HFFc6 (cell line): ENCODE measurements around the gene CACFD1. TPM values are rescaled to one million over a fixed set of nuclear protein-coding genes. Genes with fewer than 3 reads are reported as not detected.

Source experiments
- DNase-seq: peaks from one replicate; pipeline ENCODE4 v3.0.0-alpha.2; 2018
- H3K27ac Mint-ChIP-seq: 2 replicates; pipeline ENCODE4 v1.8.0; 2020; ENCODE audit warnings: mild to moderate bottlenecking, mixed read lengths
- H3K27me3 Mint-ChIP-seq: 2 replicates; pipeline ENCODE4 v1.8.0; 2021; ENCODE audit warnings: mild to moderate bottlenecking, moderate library complexity, mixed read lengths; ENCODE audit not compliant: insufficient read depth
- H3K36me3 Mint-ChIP-seq: 2 replicates; pipeline ENCODE4 v1.8.0; 2021; ENCODE audit warnings: low read depth, mixed read lengths
- H3K4me1 Mint-ChIP-seq: 2 replicates; pipeline ENCODE4 v1.8.0; 2020; ENCODE audit warnings: low read depth, mixed read lengths
- H3K4me3 Mint-ChIP-seq: 2 replicates; pipeline ENCODE4 v1.8.0; 2020; ENCODE audit warnings: mild to moderate bottlenecking, moderate library complexity, mixed read lengths
- H3K9me3 Mint-ChIP-seq: 2 replicates; pipeline ENCODE4 v1.8.0; 2020; ENCODE audit warnings: mild to moderate bottlenecking, mixed read lengths
- total RNA-seq, 6 experiments: library from RNA; stranded (reverse); fragmentation: NEBNext Ultra II Directional; extraction: Animal tissue kit (Norgen Biotek cat#: 25700); gene quantifications; 2 replicates in 1 of 6; 3 replicates in 5 of 6; pipeline ENCODE4 v1.2.3, GENCODE V29; 2021
- TF ChIP-seq, protein P1 (sequence below): fragments of 200-600 bp; sonication (generic); IDR thresholded peaks from 2 replicates; pipeline ENCODE4 v1.5.0; 2021; ENCODE audit warnings: antibody characterized with exemption, mild to moderate bottlenecking

The CACFD1 gene
- total RNA-seq, 6 experiments from 2014 or later = 5.0 to 9.1 (median 6.7) TPM

DNA sequence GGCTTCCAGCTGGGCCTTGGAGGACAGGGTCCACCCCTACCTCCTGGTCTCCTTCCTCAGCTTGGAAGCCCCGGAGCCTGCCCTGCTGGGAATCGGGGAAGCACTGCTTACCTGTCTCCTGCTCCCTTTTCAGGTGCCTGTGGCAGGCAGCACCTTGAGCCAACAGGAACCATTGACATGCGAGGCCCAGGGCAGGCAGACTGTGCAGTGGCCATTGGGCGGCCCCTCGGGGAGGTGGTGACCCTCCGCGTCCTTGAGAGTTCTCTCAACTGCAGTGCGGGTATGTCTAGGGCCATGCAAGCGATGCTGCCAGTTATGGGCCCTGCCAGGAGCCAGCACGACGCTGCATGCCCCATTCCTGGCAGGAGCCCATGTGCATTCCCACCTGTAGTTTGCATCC, 3.8 kb upstream of the CACFD1 start:
- Mint-ChIP-seq H3K36me3 (no peaks in the 10 kb centered on the region), H3K4me3 (no peak overlapping the region), H3K27ac (no peak overlapping the region), H3K9me3 (no peaks in the 10 kb centered on the region), H3K4me1 (no peaks in the 10 kb centered on the region), H3K27me3 (peaks cover 12% of the 10 kb centered on the region)
- TF ChIP-seq, protein P1, sequence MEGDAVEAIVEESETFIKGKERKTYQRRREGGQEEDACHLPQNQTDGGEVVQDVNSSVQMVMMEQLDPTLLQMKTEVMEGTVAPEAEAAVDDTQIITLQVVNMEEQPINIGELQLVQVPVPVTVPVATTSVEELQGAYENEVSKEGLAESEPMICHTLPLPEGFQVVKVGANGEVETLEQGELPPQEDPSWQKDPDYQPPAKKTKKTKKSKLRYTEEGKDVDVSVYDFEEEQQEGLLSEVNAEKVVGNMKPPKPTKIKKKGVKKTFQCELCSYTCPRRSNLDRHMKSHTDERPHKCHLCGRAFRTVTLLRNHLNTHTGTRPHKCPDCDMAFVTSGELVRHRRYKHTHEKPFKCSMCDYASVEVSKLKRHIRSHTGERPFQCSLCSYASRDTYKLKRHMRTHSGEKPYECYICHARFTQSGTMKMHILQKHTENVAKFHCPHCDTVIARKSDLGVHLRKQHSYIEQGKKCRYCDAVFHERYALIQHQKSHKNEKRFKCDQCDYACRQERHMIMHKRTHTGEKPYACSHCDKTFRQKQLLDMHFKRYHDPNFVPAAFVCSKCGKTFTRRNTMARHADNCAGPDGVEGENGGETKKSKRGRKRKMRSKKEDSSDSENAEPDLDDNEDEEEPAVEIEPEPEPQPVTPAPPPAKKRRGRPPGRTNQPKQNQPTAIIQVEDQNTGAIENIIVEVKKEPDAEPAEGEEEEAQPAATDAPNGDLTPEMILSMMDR = no peak
- no peak for DNase-seq

DNA sequence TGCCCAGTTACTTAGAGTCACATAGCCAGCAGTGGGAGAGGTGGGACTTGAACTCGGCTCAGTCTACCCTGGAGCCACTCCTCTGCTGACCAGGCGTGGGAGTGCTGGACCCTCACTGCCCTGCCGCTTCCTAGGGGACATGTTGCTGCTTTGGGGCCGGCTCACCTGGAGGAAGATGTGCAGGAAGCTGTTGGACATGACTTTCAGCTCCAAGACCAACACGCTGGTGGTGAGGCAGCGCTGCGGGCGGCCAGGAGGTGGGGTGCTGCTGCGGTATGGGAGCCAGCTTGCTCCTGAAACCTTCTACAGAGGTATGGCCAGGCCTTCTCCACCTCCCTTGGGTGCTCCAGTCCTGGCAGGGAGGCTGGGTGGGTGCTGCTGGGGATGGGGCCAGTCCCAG, 3.4 kb upstream of the CACFD1 start:
- no peak for DNase-seq
- H3K4me3 Mint-ChIP-seq = no peak overlapping the region
- no peaks in the 10 kb centered on the region for H3K4me1 Mint-ChIP-seq
- no peaks in the 10 kb centered on the region for H3K36me3 Mint-ChIP-seq
- TF ChIP-seq, protein P1 = peak; percentile 25; the same call in 1 of the 2 replicates
- H3K27me3 Mint-ChIP-seq = peaks cover 12% of the 10 kb centered on the region
- no peak overlapping the region for H3K27ac Mint-ChIP-seq
- no peaks in the 10 kb centered on the region for H3K9me3 Mint-ChIP-seq

DNA sequence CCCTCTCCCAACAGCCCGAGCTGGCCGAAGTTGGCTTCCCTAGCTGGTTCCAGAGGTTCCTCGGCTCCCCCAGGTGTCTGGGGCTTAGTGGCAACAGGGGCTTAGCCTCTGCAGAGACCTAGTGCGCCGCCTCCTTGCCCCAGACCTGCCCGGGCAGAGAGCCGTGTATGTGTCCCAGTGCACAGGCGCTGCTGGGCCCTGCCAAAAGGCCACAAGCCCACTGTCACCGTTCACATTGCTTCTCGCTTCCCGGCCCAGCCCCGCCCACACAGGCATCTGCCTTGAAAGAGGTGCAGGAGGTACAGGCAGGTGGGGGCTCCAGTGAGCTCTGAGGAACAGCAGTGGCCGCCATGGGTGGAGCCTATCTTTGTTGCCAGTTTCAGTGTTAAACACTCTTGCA, 2.5 kb upstream of the CACFD1 start:
- peaks cover 12% of the 10 kb centered on the region for H3K27me3 Mint-ChIP-seq
- TF ChIP-seq, protein P1 = no peak
- no peaks in the 10 kb centered on the region for H3K4me1 Mint-ChIP-seq
- H3K36me3 Mint-ChIP-seq = no peaks in the 10 kb centered on the region
- H3K27ac Mint-ChIP-seq = no peak overlapping the region
- DNase-seq = no peak
- H3K4me3 Mint-ChIP-seq = no peak overlapping the region
- H3K9me3 Mint-ChIP-seq = no peaks in the 10 kb centered on the region

DNA sequence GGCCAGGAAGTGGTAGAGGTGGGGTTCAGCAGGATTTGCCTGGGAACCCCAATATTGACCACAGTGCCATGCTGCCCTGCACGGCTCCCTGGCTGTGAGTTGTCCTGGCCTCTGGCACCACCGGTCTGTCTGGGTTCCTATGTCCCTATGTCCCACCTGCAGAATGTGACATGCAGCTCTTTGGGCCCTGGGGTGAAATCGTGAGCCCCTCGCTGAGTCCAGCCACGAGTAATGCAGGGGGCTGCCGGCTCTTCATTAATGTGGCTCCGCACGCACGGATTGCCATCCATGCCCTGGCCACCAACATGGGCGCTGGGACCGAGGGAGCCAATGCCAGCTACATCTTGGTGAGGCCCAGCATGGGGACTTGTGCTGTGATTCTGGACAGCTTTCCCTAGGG, 2.0 kb upstream of the CACFD1 start:
- H3K27me3 Mint-ChIP-seq = peaks cover 12% of the 10 kb centered on the region
- DNase-seq = no peak
- TF ChIP-seq, protein P1 = no peak
- H3K27ac Mint-ChIP-seq = no peak overlapping the region
- H3K4me1 Mint-ChIP-seq = no peaks in the 10 kb centered on the region
- H3K9me3 Mint-ChIP-seq = no peaks in the 10 kb centered on the region
- no peak overlapping the region for H3K4me3 Mint-ChIP-seq
- no peaks in the 10 kb centered on the region for H3K36me3 Mint-ChIP-seq

DNA sequence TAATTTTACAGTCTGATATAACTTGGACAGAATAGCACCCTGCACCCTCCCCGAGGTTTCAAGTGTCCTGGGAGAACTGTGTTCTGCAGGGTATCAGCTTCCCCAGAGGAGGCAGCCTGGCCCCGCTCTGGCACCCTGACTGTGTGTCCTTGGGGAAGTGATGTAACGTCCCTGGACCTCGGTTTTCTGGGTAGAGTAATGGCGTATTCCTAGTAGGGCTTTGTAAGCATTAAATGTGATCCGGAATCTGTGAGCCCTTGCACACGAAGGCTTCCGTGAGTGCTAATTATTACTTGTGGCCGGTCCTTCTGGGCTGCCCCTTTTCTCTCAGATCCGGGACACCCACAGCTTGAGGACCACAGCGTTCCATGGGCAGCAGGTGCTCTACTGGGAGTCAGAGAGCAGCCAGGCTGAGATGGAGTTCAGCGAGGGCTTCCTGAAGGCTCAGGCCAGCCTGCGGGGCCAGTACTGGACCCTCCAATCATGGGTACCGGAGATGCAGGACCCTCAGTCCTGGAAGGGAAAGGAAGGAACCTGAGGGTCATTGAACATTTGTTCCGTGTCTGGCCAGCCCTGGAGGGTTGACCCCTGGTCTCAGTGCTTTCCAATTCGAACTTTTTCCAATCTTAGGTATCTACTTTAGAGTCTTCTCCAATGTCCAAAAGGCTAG, 1.0 kb upstream of the CACFD1 start:
- TF ChIP-seq, protein P1 = no peak
- H3K27me3 Mint-ChIP-seq = peaks cover 12% of the 10 kb centered on the region
- peak overlapping the region; percentile 91 for H3K4me3 Mint-ChIP-seq
- H3K36me3 Mint-ChIP-seq = no peaks in the 10 kb centered on the region
- no peaks in the 10 kb centered on the region for H3K9me3 Mint-ChIP-seq
- no peaks in the 10 kb centered on the region for H3K4me1 Mint-ChIP-seq
- no peak for DNase-seq
- H3K27ac Mint-ChIP-seq = no peak overlapping the region
